DND-41 (cell line): ENCODE data around the gene OVAAL.

ENCODE experiments used
- ATAC-seq: fragments of 200-7000 bp; cut with Tn5 transposase; 3 replicates; pipeline ENCODE4 v1.9.1; 2021; ENCODE audit warnings: low read depth; ENCODE audit not compliant: insufficient read depth
- DNase-seq: peaks from one replicate; pipeline ENCODE4 v3.0.0-alpha.2; 2020
- H2AFZ ChIP-seq: 2 replicates; pipeline ENCODE4 v1.6.0; 2012; ENCODE audit warnings: low read depth, low read length
- H3K27ac ChIP-seq: 2 replicates; pipeline ENCODE4 v1.5.1; 2012; ENCODE audit warnings: low read length, inconsistent platforms
- H3K27me3 ChIP-seq: fragments of 200-600 bp; sonication (generic); 2 replicates; pipeline ENCODE4 v1.6.0; 2012; ENCODE audit warnings: low read length, mild to moderate bottlenecking, inconsistent platforms; ENCODE audit not compliant: insufficient read depth, poor library complexity
- H3K36me3 ChIP-seq: 2 replicates; pipeline ENCODE4 v1.5.1; 2012; ENCODE audit warnings: low read length, inconsistent platforms; ENCODE audit not compliant: insufficient read depth
- H3K4me1 ChIP-seq: 2 replicates; pipeline ENCODE4 v1.5.1; 2012; ENCODE audit warnings: mild to moderate bottlenecking, low read length; ENCODE audit not compliant: insufficient read depth
- H3K4me2 ChIP-seq: 2 replicates; pipeline ENCODE4 v1.6.0; 2012; ENCODE audit warnings: mild to moderate bottlenecking, moderate library complexity, low read length, inconsistent platforms; ENCODE audit not compliant: insufficient read depth
- H3K4me3 ChIP-seq, 2 experiments: fragments of 200-600 bp in 1 of 2; shearing (Covaris generic) in 1 of 2; 2 replicates each; pipeline ENCODE4 v1.5.1; 2012 to 2016; ENCODE audit warnings: inconsistent platforms in 2 of 2, low read length in 2 of 2, mild to moderate bottlenecking in 2 of 2, low read depth in 1 of 2, moderate library complexity in 1 of 2
- H3K79me2 ChIP-seq: 2 replicates; pipeline ENCODE4 v1.6.0; 2012; ENCODE audit warnings: low read length, inconsistent platforms; ENCODE audit not compliant: insufficient read depth
- H3K9ac ChIP-seq: 2 replicates; pipeline ENCODE4 v1.6.0; 2012; ENCODE audit warnings: low read depth, mild to moderate bottlenecking, inconsistent platforms, low read length, moderate library complexity
- H3K9me3 ChIP-seq: 2 replicates; pipeline ENCODE4 v1.5.1; 2012; ENCODE audit warnings: low read length, moderate library complexity, mild to moderate bottlenecking, inconsistent platforms; ENCODE audit not compliant: insufficient read depth, severe bottlenecking
- H4K20me1 ChIP-seq: 2 replicates; pipeline ENCODE4 v1.6.0; 2012; ENCODE audit warnings: low read length; ENCODE audit not compliant: insufficient read depth
- EZH2 ChIP-seq: IDR thresholded peaks from 3 replicates; pipeline ENCODE4 v1.6.1; 2012; ENCODE audit warnings: borderline replicate concordance, low read depth, mild to moderate bottlenecking, moderate library complexity, low read length, inconsistent platforms; ENCODE audit not compliant: severe bottlenecking
- TF ChIP-seq, protein P1 (sequence below): IDR thresholded peaks from 2 replicates; pipeline ENCODE4 v1.5.1; 2012; ENCODE audit warnings: borderline replicate concordance, low read length, moderate library complexity, mild to moderate bottlenecking; ENCODE audit not compliant: poor library complexity, severe bottlenecking; ENCODE audit errors: extremely low read depth

The OVAAL gene

DNA sequence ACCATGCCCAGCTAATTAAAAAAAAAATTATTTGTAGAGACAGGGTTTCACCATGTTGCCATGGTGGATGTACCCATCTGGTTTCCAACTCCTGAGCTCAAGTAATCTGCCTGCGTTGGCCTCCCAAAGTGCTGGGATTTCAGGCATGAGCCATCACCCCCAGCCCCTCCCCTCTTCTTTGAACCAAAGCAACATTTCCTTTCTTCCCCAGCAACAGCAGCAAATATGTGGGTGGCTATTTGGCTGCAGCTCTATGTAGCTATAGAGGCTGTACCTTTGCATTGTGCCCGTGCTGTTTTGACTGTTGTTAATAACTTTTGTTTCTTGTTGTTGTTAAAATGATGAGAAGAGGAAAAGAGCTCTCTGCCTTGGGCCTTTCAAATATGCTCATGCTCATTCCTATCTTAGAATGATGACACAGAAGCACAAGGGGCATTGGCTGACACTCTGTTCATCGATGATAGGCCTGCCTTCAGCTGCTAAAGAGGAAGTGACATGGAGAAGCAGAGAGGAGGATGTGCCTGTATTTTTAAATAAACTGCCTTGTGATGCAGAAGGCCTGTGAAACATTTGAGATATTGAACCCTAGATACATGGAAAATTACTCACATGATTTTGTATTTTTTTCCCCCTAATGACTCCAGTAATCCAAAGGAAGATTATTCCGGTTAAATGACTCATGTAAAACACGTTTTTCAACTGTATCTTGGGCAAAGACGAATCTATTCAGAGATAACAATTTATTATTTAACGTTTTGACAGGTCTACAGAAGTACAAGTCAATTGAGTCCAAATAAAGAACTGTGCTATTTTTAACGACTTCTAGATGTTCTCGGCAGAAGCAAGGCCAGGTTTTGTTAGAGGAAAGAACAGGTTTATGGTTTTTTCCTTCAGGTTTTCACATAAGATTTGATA is 52.5 kb downstream of the OVAAL start:
- no peak overlapping the region for H3K4me2 ChIP-seq
- no peaks in the 10 kb centered on the region for H3K4me1 ChIP-seq

DNA sequence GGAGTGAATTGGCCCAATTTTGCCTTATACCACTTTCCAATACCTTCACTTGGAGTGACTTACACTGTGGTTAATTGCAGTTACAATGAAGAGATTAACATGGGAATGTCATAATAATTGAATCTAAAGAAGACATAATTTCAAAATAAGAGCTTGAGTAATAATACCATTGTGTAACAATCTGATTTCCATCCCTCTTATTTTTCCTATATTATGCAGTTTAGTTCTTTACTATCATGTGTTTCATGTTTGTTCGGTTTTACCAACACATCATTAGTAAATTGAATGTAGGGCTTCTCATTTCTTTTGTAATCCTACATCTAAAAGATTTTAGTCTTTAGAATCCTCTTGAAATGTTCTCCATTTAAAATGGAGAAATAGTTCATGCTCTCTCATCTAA is 53.9 kb downstream of the OVAAL start:
- ATAC-seq (no peak), DNase-seq (no peak)
- Histone ChIP-seq H2AFZ (no peak overlapping the region), H3K4me3 (no peak overlapping the region), H3K27me3 (no peaks in the 10 kb centered on the region), H3K4me2 (no peak overlapping the region), H3K9me3 (no peaks in the 10 kb centered on the region), H3K27ac (no peak overlapping the region), H3K79me2 (no peaks in the 10 kb centered on the region), H3K36me3 (no peaks in the 10 kb centered on the region), H3K9ac (no peak overlapping the region), H3K4me1 (no peaks in the 10 kb centered on the region), H4K20me1 (no peaks in the 10 kb centered on the region)
- no peak for TF ChIP-seq EZH2
- TF ChIP-seq, protein P1, sequence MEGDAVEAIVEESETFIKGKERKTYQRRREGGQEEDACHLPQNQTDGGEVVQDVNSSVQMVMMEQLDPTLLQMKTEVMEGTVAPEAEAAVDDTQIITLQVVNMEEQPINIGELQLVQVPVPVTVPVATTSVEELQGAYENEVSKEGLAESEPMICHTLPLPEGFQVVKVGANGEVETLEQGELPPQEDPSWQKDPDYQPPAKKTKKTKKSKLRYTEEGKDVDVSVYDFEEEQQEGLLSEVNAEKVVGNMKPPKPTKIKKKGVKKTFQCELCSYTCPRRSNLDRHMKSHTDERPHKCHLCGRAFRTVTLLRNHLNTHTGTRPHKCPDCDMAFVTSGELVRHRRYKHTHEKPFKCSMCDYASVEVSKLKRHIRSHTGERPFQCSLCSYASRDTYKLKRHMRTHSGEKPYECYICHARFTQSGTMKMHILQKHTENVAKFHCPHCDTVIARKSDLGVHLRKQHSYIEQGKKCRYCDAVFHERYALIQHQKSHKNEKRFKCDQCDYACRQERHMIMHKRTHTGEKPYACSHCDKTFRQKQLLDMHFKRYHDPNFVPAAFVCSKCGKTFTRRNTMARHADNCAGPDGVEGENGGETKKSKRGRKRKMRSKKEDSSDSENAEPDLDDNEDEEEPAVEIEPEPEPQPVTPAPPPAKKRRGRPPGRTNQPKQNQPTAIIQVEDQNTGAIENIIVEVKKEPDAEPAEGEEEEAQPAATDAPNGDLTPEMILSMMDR = no peak

More for the DNA sequence above, 52.5 kb downstream of the OVAAL start:
- Histone ChIP-seq H4K20me1 (no peaks in the 10 kb centered on the region), H3K9me3 (no peaks in the 10 kb centered on the region), H3K79me2 (no peaks in the 10 kb centered on the region), H2AFZ (0 out of 2 replicates have a peak overlapping the region, but pooled peaks have one; percentile 7), H3K27ac (no peak overlapping the region), H3K27me3 (no peaks in the 10 kb centered on the region), H3K9ac (no peak overlapping the region), H3K4me3 (no peak overlapping the region), H3K36me3 (no peaks in the 10 kb centered on the region)
- TF ChIP-seq, protein P1 = no peak
- no peak for TF ChIP-seq EZH2
- ATAC-seq = no peak
- DNase-seq = no peak

DNA sequence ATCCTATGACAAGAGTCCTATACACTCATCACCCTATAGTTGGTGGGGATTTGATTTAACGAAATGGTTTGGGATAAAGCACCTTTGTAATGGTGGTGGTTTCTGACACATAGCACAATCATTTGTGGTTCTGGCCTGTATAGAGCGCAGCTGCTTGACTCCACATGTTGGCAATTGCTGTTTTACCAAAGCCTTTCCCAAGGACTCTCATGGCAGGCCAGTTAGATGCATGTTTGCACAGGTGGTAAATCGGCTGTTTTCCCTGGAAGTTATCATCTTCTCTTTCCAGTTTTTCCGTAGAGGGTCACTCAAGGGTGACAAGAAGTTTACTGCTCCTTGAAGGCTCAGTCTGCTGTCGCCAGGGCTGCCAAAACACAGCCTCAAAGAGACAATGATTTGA is 56.0 kb downstream of the OVAAL start:
- Histone ChIP-seq H3K9ac (no peak overlapping the region), H3K4me3 (no peak overlapping the region), H2AFZ (no peak overlapping the region), H3K9me3 (no peaks in the 10 kb centered on the region), H3K4me1 (no peaks in the 10 kb centered on the region), H3K27ac (no peak overlapping the region), H3K27me3 (no peaks in the 10 kb centered on the region), H3K36me3 (no peaks in the 10 kb centered on the region), H4K20me1 (no peaks in the 10 kb centered on the region), H3K79me2 (no peaks in the 10 kb centered on the region), H3K4me2 (no peak overlapping the region)
- ATAC-seq (no peak), DNase-seq (no peak)
- no peak for TF ChIP-seq EZH2
- TF ChIP-seq, protein P1 = no peak
